Mesothelial cell of epicardium (in vitro differentiated cells): Measurements from ENCODE around the gene TMC4. TPM values are rescaled to one million over a fixed set of nuclear protein-coding genes. Genes with fewer than 3 reads are reported as not detected.

Experiments
- DNase-seq, 2 experiments: peaks; one replicate each; pipeline ENCODE4 v3.0.0; 2021; ENCODE audit warnings: low spot score in 2 of 2; ENCODE audit not compliant: unreplicated experiment in 2 of 2
- H3K27ac Mint-ChIP-seq: 2 replicates; pipeline ENCODE4 v1.8.0; 2021; ENCODE audit warnings: mixed read lengths
- H3K27me3 Mint-ChIP-seq: 2 replicates; pipeline ENCODE4 v1.8.0; 2021; ENCODE audit warnings: low read depth, mixed read lengths
- H3K36me3 Mint-ChIP-seq: 2 replicates; pipeline ENCODE4 v1.8.0; 2021; ENCODE audit warnings: mixed read lengths
- H3K4me1 Mint-ChIP-seq: 2 replicates; pipeline ENCODE4 v1.8.0; 2021; ENCODE audit warnings: mixed read lengths
- H3K4me3 Mint-ChIP-seq: 2 replicates; pipeline ENCODE4 v1.8.0; 2021; ENCODE audit warnings: mild to moderate bottlenecking, moderate library complexity, mixed read lengths
- H3K9me3 Mint-ChIP-seq: 2 replicates; pipeline ENCODE4 v1.8.0; 2021; ENCODE audit warnings: mixed read lengths
- CTCF ChIP-seq: fragments of 200-600 bp; sonication (generic); IDR thresholded peaks from one replicate; pipeline ENCODE4 v1.5.0; 2021; ENCODE audit warnings: antibody characterized with exemption; ENCODE audit not compliant: unreplicated experiment
- total RNA-seq: library from RNA; stranded (reverse); gene quantifications from 3 replicates; pipeline ENCODE4 v1.2.1, GENCODE V29; 2021

The TMC4 gene
- total RNA-seq, 1 donor from 2014 or later: 57.6 TPM

- no peak overlapping the region for H3K27ac Mint-ChIP-seq
- H3K4me1 Mint-ChIP-seq: no peaks in the 10 kb centered on the region
- no peaks in the 10 kb centered on the region for H3K27me3 Mint-ChIP-seq
- H3K36me3 Mint-ChIP-seq: peaks cover 25% of the 10 kb centered on the region
- H3K9me3 Mint-ChIP-seq: no peaks in the 10 kb centered on the region
- no peak overlapping the region for H3K4me3 Mint-ChIP-seq
- DNase-seq: no peak
- no peak for TF ChIP-seq CTCF
Observed at GRCh38 chr19:54128441-54128725, 44.6 kb downstream of the TMC4 start.

GRCh38 chr19:54127688-54128440, 45.1 kb downstream of the TMC4 start:
- H3K4me3 Mint-ChIP-seq: no peak overlapping the region
- DNase-seq: no peak
- no peaks in the 10 kb centered on the region for H3K4me1 Mint-ChIP-seq
- H3K36me3 Mint-ChIP-seq: peaks cover 27% of the 10 kb centered on the region
- no peaks in the 10 kb centered on the region for H3K9me3 Mint-ChIP-seq
- no peaks in the 10 kb centered on the region for H3K27me3 Mint-ChIP-seq
- no peak for TF ChIP-seq CTCF
- H3K27ac Mint-ChIP-seq: no peak overlapping the region

- H3K4me1 Mint-ChIP-seq: no peaks in the 10 kb centered on the region
- no peak for DNase-seq
- no peak overlapping the region for H3K4me3 Mint-ChIP-seq
- TF ChIP-seq CTCF: no peak
- peaks cover 28% of the 10 kb centered on the region for H3K36me3 Mint-ChIP-seq
- H3K27ac Mint-ChIP-seq: no peak overlapping the region
- no peaks in the 10 kb centered on the region for H3K27me3 Mint-ChIP-seq
- no peaks in the 10 kb centered on the region for H3K9me3 Mint-ChIP-seq
Observed at GRCh38 chr19:54125713-54126112, 47.2 kb downstream of the TMC4 start.

- Mint-ChIP-seq H3K27ac (no peak overlapping the region), H3K9me3 (no peaks in the 10 kb centered on the region), H3K36me3 (peaks cover 34% of the 10 kb centered on the region), H3K4me3 (no peak overlapping the region), H3K4me1 (no peaks in the 10 kb centered on the region), H3K27me3 (no peaks in the 10 kb centered on the region)
- no peak for DNase-seq
- TF ChIP-seq CTCF: no peak
Observed at GRCh38 chr19:54124393-54124792, 48.6 kb downstream of the TMC4 start.

GRCh38 chr19:54123682-54124081, 49.3 kb downstream of the TMC4 start:
- no peak overlapping the region for H3K27ac Mint-ChIP-seq
- H3K9me3 Mint-ChIP-seq: no peaks in the 10 kb centered on the region
- no peak for TF ChIP-seq CTCF
- H3K4me1 Mint-ChIP-seq: no peaks in the 10 kb centered on the region
- H3K27me3 Mint-ChIP-seq: no peaks in the 10 kb centered on the region
- H3K4me3 Mint-ChIP-seq: no peak overlapping the region
- H3K36me3 Mint-ChIP-seq: peaks cover 34% of the 10 kb centered on the region
- DNase-seq: no peak

GRCh38 chr19:54121259-54121658, 51.7 kb downstream of the TMC4 start:
- no peaks in the 10 kb centered on the region for H3K9me3 Mint-ChIP-seq
- H3K27me3 Mint-ChIP-seq: no peaks in the 10 kb centered on the region
- H3K4me1 Mint-ChIP-seq: peaks cover 9% of the 10 kb centered on the region
- H3K4me3 Mint-ChIP-seq: no peak overlapping the region
- no peak for DNase-seq
- H3K27ac Mint-ChIP-seq: no peak overlapping the region
- peaks cover 24% of the 10 kb centered on the region for H3K36me3 Mint-ChIP-seq
- no peak for TF ChIP-seq CTCF
